A549 (cell line): ENCODE data around the gene TSHR. TPM values are rescaled to one million over a fixed set of nuclear protein-coding genes. Genes with fewer than 3 reads are reported as not detected.

Source experiments
- ATAC-seq, 2 experiments: fragments of 200-7000 bp in 1 of 2; fragments of >200 bp in 1 of 2; cut with Nextera tagmentation in 1 of 2; cut with Tn5 transposase in 1 of 2; 3 replicates each; pipeline versions ENCODE4 v1.8.0 to v1.9.1; 2018 to 2020; ENCODE audit warnings: mild to moderate bottlenecking in 1 of 2, moderate library complexity in 1 of 2
- CTCF ChIA-PET: fragments of 300-600 bp; sonication (Branson Sonifier 250); formaldehyde crosslinking; extraction: SDS; loops from one replicate; lab custom pipeline; 2021; ENCODE audit warnings: antibody characterized with exemption, inconsistent platforms; lab: Yijun Ruan, JAX
- POLR2A ChIA-PET: fragments of 350-600 bp; formaldehyde crosslinking; extraction: SDS; loops from one replicate; lab custom pipeline; 2021; ENCODE audit warnings: antibody characterized with exemption, inconsistent platforms; lab: Yijun Ruan, JAX
- DNase-seq, 2 experiments: peaks; one replicate each; pipeline versions ENCODE4 v3.0.0 to v3.0.0-alpha.2; 2011 to 2016; ENCODE audit warnings: low read depth in 1 of 2, low spot score in 1 of 2
- FAIRE-seq: peaks from 2 replicates; lab custom pipeline; 2011; peaks lifted over from hg19 to GRCh38; lab: Jason Lieb, UNC
- H3K27ac ChIP-seq, 2 experiments: fragments of >200 bp; sonication (Bioruptor Twin); formaldehyde crosslinking; 3 replicates each; pipeline ENCODE4 v1.5.1; 2016 to 2017
- H3K4me1 ChIP-seq: fragments of >200 bp; sonication (Bioruptor Twin); formaldehyde crosslinking; 3 replicates; pipeline ENCODE4 v1.6.1; 2016
- H3K4me2 ChIP-seq: fragments of >200 bp; sonication (Bioruptor Twin); formaldehyde crosslinking; 3 replicates; pipeline ENCODE4 v1.6.1; 2016
- H3K4me3 ChIP-seq: fragments of >200 bp; sonication (Bioruptor Twin); formaldehyde crosslinking; 3 replicates; pipeline ENCODE4 v1.5.1; 2016
- H3K9me3 ChIP-seq: fragments of >200 bp; sonication (Bioruptor Twin); formaldehyde crosslinking; 3 replicates; pipeline ENCODE4 v1.6.1; 2016
- ELK1 ChIP-seq: fragments of 150-350 bp; IDR thresholded peaks from 2 replicates; pipeline ENCODE4 v1.6.1; 2014; ENCODE audit warnings: low read depth, mild to moderate bottlenecking, low read length
- EP300 ChIP-seq, 2 experiments: fragments of >200 bp; sonication (Bioruptor Twin); formaldehyde crosslinking; IDR thresholded peaks; 2 replicates in 1 of 2; 3 replicates in 1 of 2; pipeline ENCODE4 v1.6.1; 2016 to 2017
- ESRRA ChIP-seq: fragments of 150-350 bp; IDR thresholded peaks from 2 replicates; pipeline ENCODE4 v1.6.1; 2014; ENCODE audit warnings: mild to moderate bottlenecking, low read length, borderline replicate concordance
- FOSL2 ChIP-seq, 2 experiments: fragments of 450-650 bp in 1 of 2; fragments of >200 bp in 1 of 2; sonication (Bioruptor Twin) in 1 of 2; formaldehyde crosslinking; IDR thresholded peaks; 2 replicates each; pipeline versions ENCODE4 v1.5.0 to v1.6.1; 2016 to 2020; ENCODE audit warnings: mild to moderate bottlenecking in 1 of 2, moderate library complexity in 1 of 2
- FOXS1 ChIP-seq: fragments of 250-450 bp; sonication (Bioruptor Pico); IDR thresholded peaks from 2 replicates; pipeline ENCODE4 v1.5.0; 2020; ENCODE audit warnings: mild to moderate bottlenecking, moderate library complexity
- HMGXB4 ChIP-seq: fragments of 250-450 bp; sonication (Bioruptor Pico); IDR thresholded peaks from 2 replicates; pipeline ENCODE4 v1.5.0; 2021; ENCODE audit warnings: mild to moderate bottlenecking, moderate library complexity, borderline replicate concordance
- HOXB5 ChIP-seq: fragments of 250-450 bp; sonication (Bioruptor Pico); IDR thresholded peaks from 2 replicates; pipeline ENCODE4 v1.5.0; 2020; ENCODE audit warnings: mild to moderate bottlenecking, moderate library complexity
- MAFK ChIP-seq: fragments of 450-650 bp; IDR thresholded peaks from 2 replicates; pipeline ENCODE4 v1.6.1; 2014; ENCODE audit not compliant: partially characterized antibody
- MAZ ChIP-seq: fragments of 150-350 bp; IDR thresholded peaks from 2 replicates; pipeline ENCODE4 v1.6.1; 2014; ENCODE audit warnings: antibody characterized with exemption, low read depth, low read length, borderline replicate concordance
- NPAS2 ChIP-seq: fragments of 250-450 bp; sonication (Bioruptor Pico); IDR thresholded peaks from 2 replicates; pipeline ENCODE4 v1.8.0; 2022; ENCODE audit warnings: mild to moderate bottlenecking, moderate library complexity, borderline replicate concordance
- PBX3 ChIP-seq: IDR thresholded peaks from 2 replicates; pipeline ENCODE4 v1.6.1; 2012
- RAD21 ChIP-seq, 2 experiments: fragments of >200 bp in 1 of 2; sonication (Bioruptor Twin) in 1 of 2; formaldehyde crosslinking in 1 of 2; IDR thresholded peaks in 1 of 2; conservative IDR thresholded peaks in 1 of 2; 2 replicates in 1 of 2; 3 replicates in 1 of 2; pipeline ENCODE4 v1.6.1; 2012 to 2018; ENCODE audit warnings: inconsistent platforms in 1 of 2
- REST ChIP-seq: fragments of 200-600 bp; sonication (generic); IDR thresholded peaks from 2 replicates; pipeline ENCODE4 v1.6.1; 2016; ENCODE audit warnings: antibody characterized with exemption, mild to moderate bottlenecking, moderate library complexity
- RNF2 ChIP-seq: fragments of 200-600 bp; sonication (generic); IDR thresholded peaks from 2 replicates; pipeline ENCODE4 v1.6.1; 2016; ENCODE audit warnings: low read depth, mild to moderate bottlenecking, antibody characterized with exemption, moderate library complexity, borderline replicate concordance
- TFCP2L1 ChIP-seq: fragments of 250-450 bp; sonication (Bioruptor Pico); IDR thresholded peaks from 2 replicates; pipeline ENCODE4 v1.5.0; 2021; ENCODE audit warnings: mild to moderate bottlenecking
- TP53 ChIP-seq: fragments of 250-450 bp; sonication (Bioruptor Pico); IDR thresholded peaks from 2 replicates; pipeline ENCODE4 v1.5.0; 2021; ENCODE audit warnings: mild to moderate bottlenecking, moderate library complexity
- WGBS: methylation state at CpG from one replicate; pipeline ENCODE4 v1.1.6; 2017; ENCODE audit errors: missing lambda C conversion rate; 5-methylcytosine and 5-hydroxymethylcytosine counted together
- polyA plus RNA-seq, 4 experiments: library from polyadenylated mRNA; depleted of rRNA in 3 of 4; stranded (reverse); fragments of >200 nt; fragmentation: RNase III in 1 of 4; extraction: RNeasy Plus Mini Kit Qiagen cat#74134 plus additional on column Dnase treatment in 1 of 4; gene quantifications; 2 replicates in 3 of 4; 3 replicates in 1 of 4; pipeline ENCODE4 v1.2.3, GENCODE V29; 2011 to 2017
- TF ChIP-seq, protein P1 (sequence below): IDR thresholded peaks from 2 replicates; pipeline ENCODE4 v1.6.1; 2012; ENCODE audit warnings: low read depth, borderline replicate concordance

TSHR gene
- polyA plus RNA-seq, 2 of the 4 experiments (the other 2 are of a cell fraction): not detected

GRCh38 chr14:81001447-81001846 lies 46.0 kb downstream of the TSHR start:
- Histone ChIP-seq H3K4me2 (no peak overlapping the region), H3K9me3 (no peaks in the 10 kb centered on the region), H3K27ac (no peak overlapping the region), H3K4me3 (no peak overlapping the region), H3K4me1 (0 out of 3 replicates have a peak, but pooled peaks cover 2% of the 10 kb centered on the region)
- no peak for TF ChIP-seq ESRRA
- TF ChIP-seq, protein P1, sequence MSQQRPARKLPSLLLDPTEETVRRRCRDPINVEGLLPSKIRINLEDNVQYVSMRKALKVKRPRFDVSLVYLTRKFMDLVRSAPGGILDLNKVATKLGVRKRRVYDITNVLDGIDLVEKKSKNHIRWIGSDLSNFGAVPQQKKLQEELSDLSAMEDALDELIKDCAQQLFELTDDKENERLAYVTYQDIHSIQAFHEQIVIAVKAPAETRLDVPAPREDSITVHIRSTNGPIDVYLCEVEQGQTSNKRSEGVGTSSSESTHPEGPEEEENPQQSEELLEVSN: no peak
- TF ChIP-seq ELK1: no peak
- no peak for TF ChIP-seq TFCP2L1 (CRISPR knock-in tag)
- TF ChIP-seq EP300 (IDR thresholded peaks at IDR 0.05): no peak
- no peak for TF ChIP-seq NPAS2
- no peak for TF ChIP-seq MAZ
- no peak for TF ChIP-seq RNF2
- TF ChIP-seq FOSL2 (IDR thresholded peaks at IDR 0.05): no peak
- no peak for TF ChIP-seq FOSL2 (CRISPR knock-in tag; IDR thresholded peaks at IDR 0.05)
- no peak for TF ChIP-seq RAD21 (conservative IDR thresholded peaks at IDR 0.05 in 1 of 2, IDR thresholded peaks at IDR 0.05 in 1 of 2)
- TF ChIP-seq HOXB5: no peak
- TF ChIP-seq FOXS1 (CRISPR knock-in tag): no peak
- TF ChIP-seq PBX3: no peak
- no peak for TF ChIP-seq TP53 (CRISPR knock-in tag)
- 22% methylated on average over 6 of the region's 6 CpGs for WGBS
- ChIA-PET CTCF (interaction anchor here (3.3 kb wide), 1 partner anchor 15 kb away, joined by 12 read pairs; no protein-coding TSS in a partner anchor), POLR2A (no interaction called here)
- DNase-seq (no peak), ATAC-seq (no peak), FAIRE-seq (no peak)

DNA sequence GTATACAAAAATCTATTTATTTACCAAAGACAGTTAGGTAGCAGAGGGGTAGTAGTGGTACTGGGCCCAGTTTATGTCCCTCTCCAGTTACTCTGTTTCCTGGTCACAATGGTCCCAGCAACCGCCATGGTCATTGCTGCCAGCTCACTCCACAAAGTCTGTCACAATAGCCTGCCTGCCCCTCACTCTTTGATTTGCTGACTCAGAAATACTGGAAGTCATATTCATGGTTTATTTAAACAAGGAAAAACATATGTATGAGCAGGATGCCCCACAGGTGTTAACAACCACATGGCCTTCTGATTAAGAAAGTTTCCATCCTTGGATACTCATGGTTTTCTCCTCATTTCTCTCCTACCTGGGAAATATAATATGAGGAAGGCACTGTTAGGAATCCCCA lies 49.2 kb downstream of the TSHR start:
- DNase-seq: no peak
- 83% methylated on average over 1 of the region's 1 CpG for WGBS
- CTCF ChIA-PET: no interaction called here
- no peak for FAIRE-seq
- POLR2A ChIA-PET: no interaction called here
- TF ChIP-seq REST: no peak
- peak; percentile 59 for TF ChIP-seq MAFK
- no peak for TF ChIP-seq HMGXB4 (CRISPR knock-in tag)
- no peak for ATAC-seq
- Histone ChIP-seq H3K27ac (no peak overlapping the region), H3K4me3 (no peak overlapping the region), H3K4me2 (no peak overlapping the region), H3K9me3 (no peaks in the 10 kb centered on the region), H3K4me1 (no peaks in the 10 kb centered on the region)
